ENCODE results near the gene PRDM5.

GRCh38 chr4:120916937-120917336 is 5.6 kb downstream of the PRDM5 start:
- TF ChIP-seq REST (IDR thresholded peaks at IDR 0.05; ENCODE audit: borderline replicate concordance), result no peak
- TF ChIP-seq EP300 (conservative IDR thresholded peaks at IDR 0.05; ENCODE audit: poor library complexity, severe bottlenecking), result no peak
- TF ChIP-seq TAF1 (IDR thresholded peaks at IDR 0.05; ENCODE audit: low read depth), result no peak
